Natural killer cell treated with Interleukin-12 subunit alpha and Interleukin-12 subunit beta and Interleukin-15 and Interleukin-18, amount 100 ng/mL, for 72 hours (primary cell): ENCODE results near the gene ADAMTS14. TPM values are rescaled to one million over a fixed set of nuclear protein-coding genes. Genes with fewer than 3 reads are reported as not detected.

Source experiments
- ATAC-seq, 2 donors: fragments of 150-1000 bp; cut with Tn5 transposase in 1 of 2; sonication (Bioruptor Pico), chemical (Tn5 transposase) in 1 of 2; 2 replicates each; pipeline ENCODE4 v1.10.0; 2021
- DNase-seq: peaks from one replicate; pipeline ENCODE4 v3.0.0; 2022; ENCODE audit warnings: low spot score
- H3K27ac Mint-ChIP-seq, 2 donors: 1 replicate in 1 of 2; 2 replicates in 1 of 2; pipeline ENCODE4 v1.8.0; 2022; ENCODE audit warnings: mixed read lengths in 2 of 2, mild to moderate bottlenecking in 1 of 2, moderate library complexity in 1 of 2
- H3K27me3 Mint-ChIP-seq, 2 donors: 1 replicate in 1 of 2; 2 replicates in 1 of 2; pipeline ENCODE4 v1.8.0; 2022; ENCODE audit warnings: mixed read lengths in 2 of 2
- H3K36me3 Mint-ChIP-seq: one replicate; pipeline ENCODE4 v1.8.0; 2022; ENCODE audit warnings: mixed read lengths
- H3K4me1 Mint-ChIP-seq, 2 donors: 1 replicate in 1 of 2; 2 replicates in 1 of 2; pipeline ENCODE4 v1.8.0; 2022; ENCODE audit warnings: low read depth in 2 of 2, mixed read lengths in 2 of 2, mild to moderate bottlenecking in 1 of 2
- H3K4me3 Mint-ChIP-seq: one replicate; pipeline ENCODE4 v1.8.0; 2022; ENCODE audit warnings: mixed read lengths
- H3K9me3 Mint-ChIP-seq: 2 replicates; pipeline ENCODE4 v1.8.0; 2022; ENCODE audit warnings: mixed read lengths
- total RNA-seq, 2 donors: library from RNA; stranded (reverse); gene quantifications; one replicate each; pipeline ENCODE4 v1.2.3, GENCODE V29; 2022

ADAMTS14 gene
- total RNA-seq, 2 donors from 2014 or later, result 0.07 to 0.61 TPM

DNA sequence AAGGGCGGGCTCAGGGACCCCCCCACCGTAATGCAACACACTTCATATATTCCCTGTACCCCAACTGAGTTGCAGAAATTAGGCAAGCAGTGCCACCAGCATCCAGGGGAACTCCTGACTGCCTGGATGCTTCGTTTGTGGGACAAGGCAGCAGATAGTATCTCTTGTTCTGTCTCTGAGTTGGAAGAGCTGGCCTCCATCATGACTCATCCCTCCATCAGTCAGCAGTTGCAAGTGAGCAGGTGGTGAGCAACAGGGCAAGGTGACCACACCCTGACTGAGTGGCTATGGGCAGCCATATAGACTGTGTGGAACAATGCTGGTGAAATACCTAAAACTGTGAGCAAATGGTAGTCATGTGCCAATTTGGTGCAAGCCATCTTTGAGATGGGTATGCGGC lies 22.8 kb upstream of the ADAMTS14 start:
- DNase-seq (no peak), ATAC-seq (peak; percentile 59 to 73)
- Mint-ChIP-seq H3K36me3 (no peaks in the 10 kb centered on the region), H3K27me3 (no peaks in the 10 kb centered on the region), H3K9me3 (peaks cover 2% of the 10 kb centered on the region), H3K27ac (no peak overlapping the region), H3K4me1 (peaks cover 0 to 3% of the 10 kb centered on the region in 2 donors), H3K4me3 (no peak overlapping the region)

- DNase-seq (no peak), ATAC-seq (no peak)
- no peaks in the 10 kb centered on the region for H3K36me3 Mint-ChIP-seq
- peaks cover 2% of the 10 kb centered on the region for H3K9me3 Mint-ChIP-seq
- H3K27me3 Mint-ChIP-seq, result no peaks in the 10 kb centered on the region
- peaks cover 0 to 3% of the 10 kb centered on the region in 2 donors for H3K4me1 Mint-ChIP-seq
- no peak overlapping the region for H3K4me3 Mint-ChIP-seq
- no peak overlapping the region for H3K27ac Mint-ChIP-seq
Observed at GRCh38 chr10:70650104-70650503, 22.2 kb upstream of the ADAMTS14 start.

DNA sequence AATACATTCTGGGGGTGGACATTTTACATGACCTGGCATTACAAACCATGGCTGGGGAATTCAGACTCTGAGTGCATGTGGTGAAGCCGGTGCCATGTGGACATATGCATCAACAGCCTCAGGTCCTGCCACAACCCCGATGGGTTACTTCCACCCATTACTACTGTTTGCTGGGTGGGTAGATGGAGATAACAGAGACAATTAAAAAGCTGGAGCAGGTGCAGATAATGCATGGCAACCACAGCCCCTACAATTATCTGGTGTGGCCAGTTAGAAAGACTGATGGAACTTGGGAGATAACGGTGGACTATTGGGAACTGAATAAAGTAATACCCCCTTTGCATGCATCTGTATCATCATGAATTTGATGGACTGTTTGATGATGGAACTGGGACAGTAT lies 21.6 kb upstream of the ADAMTS14 start:
- Mint-ChIP-seq H3K27ac (no peak overlapping the region), H3K4me3 (no peak overlapping the region), H3K27me3 (no peaks in the 10 kb centered on the region), H3K9me3 (peaks cover 2% of the 10 kb centered on the region), H3K36me3 (no peaks in the 10 kb centered on the region), H3K4me1 (peaks cover 0 to 3% of the 10 kb centered on the region in 2 donors)
- ATAC-seq (no peak), DNase-seq (no peak)

DNA sequence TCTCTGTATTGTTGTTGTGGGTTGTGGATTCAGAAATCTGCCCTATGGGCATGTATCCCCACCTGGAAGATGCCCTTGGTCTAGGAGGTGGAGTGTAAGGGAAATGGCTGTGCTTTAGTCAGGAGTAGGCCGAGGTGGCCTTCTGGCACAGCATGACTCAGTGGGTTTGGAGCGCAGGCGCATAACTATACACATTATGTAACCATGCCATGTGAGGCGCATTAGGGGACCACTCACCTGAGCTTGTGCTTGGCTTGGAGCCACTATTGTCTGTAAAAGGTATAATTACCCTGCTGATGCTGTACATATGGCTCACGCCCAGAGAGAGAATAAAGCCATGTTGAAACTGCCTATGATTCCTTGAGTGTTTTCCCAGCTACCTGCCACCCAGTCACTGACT lies 20.6 kb upstream of the ADAMTS14 start:
- H3K9me3 Mint-ChIP-seq, result peaks cover 2% of the 10 kb centered on the region
- H3K27me3 Mint-ChIP-seq, result no peaks in the 10 kb centered on the region
- H3K4me1 Mint-ChIP-seq, result peaks cover 7 to 8% of the 10 kb centered on the region in 2 donors
- H3K27ac Mint-ChIP-seq, result no peak overlapping the region
- DNase-seq (no peak), ATAC-seq (no peak)
- no peak overlapping the region for H3K4me3 Mint-ChIP-seq
- H3K36me3 Mint-ChIP-seq, result no peaks in the 10 kb centered on the region

DNA sequence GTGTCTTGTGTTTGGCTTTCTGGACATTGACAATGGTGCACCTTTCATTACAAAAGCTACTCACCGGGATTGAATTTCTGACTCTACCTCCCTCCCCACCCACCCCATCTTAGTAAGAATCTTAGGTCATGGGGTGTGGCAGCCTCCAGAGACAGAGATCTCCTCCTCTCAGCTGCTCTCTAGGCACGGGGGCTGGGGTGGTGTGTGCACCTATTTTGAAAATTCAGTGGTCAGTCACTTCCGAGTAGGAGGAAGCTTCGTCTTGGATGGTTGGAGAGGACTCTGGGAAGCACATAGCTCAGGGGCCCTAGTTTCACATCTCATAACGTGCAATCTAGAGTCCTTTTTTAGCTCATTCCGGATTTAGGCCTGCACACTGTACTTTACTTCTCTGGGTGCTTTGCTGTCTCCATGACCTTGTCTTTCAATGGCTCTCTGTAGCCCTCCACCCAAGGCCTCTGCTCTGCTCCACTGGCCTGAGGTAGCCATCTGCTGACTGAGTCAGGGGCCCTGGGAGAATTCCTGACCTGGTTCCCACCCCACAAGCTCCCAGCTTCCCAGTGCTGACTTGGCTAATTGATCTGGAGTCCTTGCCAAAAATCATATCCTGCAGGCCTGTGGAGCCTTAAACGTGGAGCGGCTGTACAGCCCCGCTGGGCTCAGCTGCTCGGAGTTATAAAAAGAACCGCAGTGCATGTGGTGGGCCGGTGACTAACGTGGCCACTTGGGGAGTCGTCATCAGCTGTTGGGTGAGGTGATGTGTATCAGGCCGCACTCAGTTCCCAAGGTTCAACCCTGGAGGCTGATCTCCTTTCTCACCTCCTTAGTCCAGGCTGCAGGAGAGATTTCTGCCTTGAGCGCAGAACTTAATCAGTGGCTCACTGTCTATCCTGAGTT lies 19.3 kb upstream of the ADAMTS14 start:
- ATAC-seq, result no peak
- no peak overlapping the region for H3K27ac Mint-ChIP-seq
- DNase-seq, result no peak
- H3K4me3 Mint-ChIP-seq, result no peak overlapping the region
- H3K4me1 Mint-ChIP-seq, result peaks cover 10% of the 10 kb centered on the region in 2 donors
- H3K9me3 Mint-ChIP-seq, result peaks cover 2% of the 10 kb centered on the region
- H3K36me3 Mint-ChIP-seq, result no peaks in the 10 kb centered on the region
- H3K27me3 Mint-ChIP-seq, result no peaks in the 10 kb centered on the region

GRCh38 chr10:70655316-70655715 lies 17.0 kb upstream of the ADAMTS14 start:
- Mint-ChIP-seq H3K27me3 (no peaks in the 10 kb centered on the region), H3K4me1 (peaks cover 10% of the 10 kb centered on the region in 2 donors), H3K27ac (no peak overlapping the region), H3K36me3 (no peaks in the 10 kb centered on the region), H3K9me3 (no peaks in the 10 kb centered on the region), H3K4me3 (no peak overlapping the region)
- ATAC-seq (no peak), DNase-seq (no peak)

DNA sequence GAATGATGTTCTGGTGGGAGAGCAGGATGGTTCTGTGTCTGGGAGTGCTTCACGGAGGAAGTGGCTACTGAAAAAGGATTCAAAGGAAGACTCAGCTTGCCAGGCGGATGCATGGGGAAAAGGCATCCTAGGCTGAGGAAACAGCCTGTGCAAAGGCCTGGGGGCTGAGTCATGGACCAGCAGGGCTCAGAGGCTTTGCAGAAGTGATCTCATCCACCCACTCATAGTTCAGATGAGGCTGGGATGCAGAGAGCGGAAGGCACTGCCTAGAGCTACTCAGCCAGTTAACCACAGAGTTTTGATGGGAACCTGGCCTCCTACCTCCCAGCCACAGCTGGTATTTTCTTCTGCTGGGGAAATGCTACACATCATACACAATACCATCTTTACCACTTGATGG lies 15.8 kb upstream of the ADAMTS14 start:
- H3K4me1 Mint-ChIP-seq, result peaks cover 10% of the 10 kb centered on the region in 2 donors
- no peaks in the 10 kb centered on the region for H3K36me3 Mint-ChIP-seq
- no peaks in the 10 kb centered on the region for H3K9me3 Mint-ChIP-seq
- DNase-seq (no peak), ATAC-seq (peak; percentile 73 to 83)
- H3K4me3 Mint-ChIP-seq, result peak overlapping the region; percentile 17
- H3K27me3 Mint-ChIP-seq, result peaks cover 0 to 3% of the 10 kb centered on the region in 2 donors
- peak overlapping the region; percentile 17 to 50 for H3K27ac Mint-ChIP-seq

- Mint-ChIP-seq H3K27ac (peak overlapping the region in 1 of 2 donors; percentile 50), H3K9me3 (no peaks in the 10 kb centered on the region), H3K4me3 (peak overlapping the region; percentile 17), H3K36me3 (no peaks in the 10 kb centered on the region), H3K4me1 (peaks cover 10% of the 10 kb centered on the region in 2 donors), H3K27me3 (peaks cover 0 to 3% of the 10 kb centered on the region in 2 donors)
- DNase-seq (no peak), ATAC-seq (no peak)
Observed at GRCh38 chr10:70657041-70657440, 15.3 kb upstream of the ADAMTS14 start.

DNA sequence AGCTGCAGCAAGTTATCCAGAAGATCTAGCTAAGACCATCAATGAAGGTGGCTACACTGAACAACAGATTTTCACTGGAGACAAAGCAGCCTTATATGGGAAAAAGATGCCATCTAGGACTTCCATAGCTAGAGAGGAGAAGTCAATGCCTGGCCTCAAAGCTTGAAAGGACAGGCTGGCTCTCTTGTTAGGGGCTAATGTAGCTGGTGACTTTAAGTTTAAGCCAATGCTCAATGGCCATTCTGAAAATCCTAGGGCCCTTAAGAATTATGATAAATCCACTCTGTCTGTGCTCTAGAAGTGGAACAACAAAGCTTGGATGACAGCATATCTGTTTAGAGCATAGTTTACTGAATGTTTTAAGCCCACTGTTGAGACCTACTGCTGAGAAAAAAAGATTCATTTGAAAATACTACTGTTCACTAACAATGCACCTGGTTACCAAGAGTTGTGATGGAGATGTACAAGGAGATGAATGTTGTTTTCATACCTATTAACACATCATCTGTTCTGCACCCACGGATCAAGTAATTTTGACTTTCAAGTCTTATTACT lies 13.6 kb upstream of the ADAMTS14 start:
- Mint-ChIP-seq H3K9me3 (no peaks in the 10 kb centered on the region), H3K4me1 (peaks cover 10% of the 10 kb centered on the region in 2 donors), H3K27me3 (peaks cover 0 to 3% of the 10 kb centered on the region in 2 donors), H3K36me3 (no peaks in the 10 kb centered on the region), H3K27ac (no peak overlapping the region), H3K4me3 (no peak overlapping the region)
- DNase-seq, result no peak
- no peak for ATAC-seq

DNA sequence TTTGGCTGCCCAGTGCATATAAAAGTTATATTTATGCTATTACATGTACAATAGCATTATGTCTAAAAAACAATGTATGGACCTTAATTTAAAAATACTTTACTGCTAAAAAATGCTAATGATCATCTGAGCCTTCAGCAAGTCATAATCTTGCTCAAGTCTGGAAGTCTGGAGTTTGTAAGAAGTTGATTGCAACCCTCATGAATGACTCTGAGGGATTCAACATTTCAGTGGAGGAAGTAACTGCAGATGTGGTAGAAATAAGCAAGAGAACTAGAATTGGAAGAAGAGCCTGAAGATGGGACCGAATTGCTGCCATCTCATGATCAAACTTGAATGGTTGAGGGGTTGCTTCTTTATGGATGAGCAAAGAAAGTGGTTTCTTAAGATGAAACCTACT lies 13.0 kb upstream of the ADAMTS14 start:
- Mint-ChIP-seq H3K27me3 (peaks cover 0 to 3% of the 10 kb centered on the region in 2 donors), H3K9me3 (no peaks in the 10 kb centered on the region), H3K27ac (no peak overlapping the region), H3K4me3 (no peak overlapping the region), H3K4me1 (peaks cover 10 to 12% of the 10 kb centered on the region in 2 donors), H3K36me3 (no peaks in the 10 kb centered on the region)
- ATAC-seq, result no peak
- DNase-seq, result no peak

DNA sequence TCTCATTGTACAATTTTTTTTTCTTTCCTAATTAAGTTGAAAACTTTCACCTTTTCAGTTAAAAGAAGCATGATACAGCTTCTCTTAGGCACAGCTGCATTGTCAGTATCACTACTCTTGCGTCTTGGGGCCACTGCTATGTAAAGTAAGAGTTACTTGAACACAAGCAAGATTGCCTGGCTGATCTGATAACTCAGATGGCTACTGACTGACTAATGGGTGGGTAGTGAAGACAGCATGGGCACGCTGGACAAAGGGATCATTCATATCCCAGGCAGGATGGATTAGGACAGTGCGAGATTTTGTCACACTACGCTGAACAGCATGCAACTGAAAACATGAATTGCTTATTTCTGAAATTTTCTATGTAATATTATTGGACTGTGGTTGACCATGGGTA lies 11.6 kb upstream of the ADAMTS14 start:
- Mint-ChIP-seq H3K27ac (no peak overlapping the region), H3K36me3 (no peaks in the 10 kb centered on the region), H3K4me1 (peaks cover 10 to 13% of the 10 kb centered on the region in 2 donors), H3K4me3 (no peak overlapping the region), H3K9me3 (no peaks in the 10 kb centered on the region), H3K27me3 (peaks cover 0 to 3% of the 10 kb centered on the region in 2 donors)
- ATAC-seq, result no peak
- no peak for DNase-seq

DNA sequence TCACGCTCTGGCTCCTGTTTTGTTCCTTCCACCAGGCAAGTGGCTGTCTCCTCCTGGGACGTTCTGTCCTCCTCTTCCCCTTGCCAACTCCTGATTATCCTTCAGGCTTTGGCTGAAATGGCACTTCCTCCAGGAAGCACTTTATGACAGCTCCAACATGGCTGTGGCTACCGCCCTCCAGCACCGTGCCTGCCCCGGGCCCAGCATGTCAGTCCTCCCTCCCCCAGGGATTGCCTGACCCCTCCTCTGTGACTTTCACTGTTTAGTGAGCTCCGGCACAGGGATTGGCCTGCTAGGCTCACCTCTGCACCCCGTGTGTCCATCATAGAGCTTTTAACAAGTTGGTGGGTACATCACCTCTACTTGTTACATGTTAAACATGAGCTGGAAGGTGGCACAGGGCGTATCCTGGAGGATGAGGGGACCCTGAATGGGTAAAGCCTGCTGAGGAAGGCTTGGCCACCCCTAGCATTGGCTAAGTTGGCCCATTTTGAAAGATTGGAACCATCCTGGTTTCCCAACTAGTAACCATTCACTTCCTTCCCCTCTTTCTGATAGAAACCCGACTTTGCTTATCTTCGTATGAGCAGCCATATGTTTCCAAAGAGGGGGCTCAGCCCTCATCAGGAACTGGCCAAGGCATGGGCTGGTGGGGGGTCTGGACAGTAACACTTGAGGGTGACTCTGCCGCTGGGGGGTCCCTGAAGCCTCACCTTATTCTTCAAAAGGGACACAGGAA lies 10.5 kb upstream of the ADAMTS14 start:
- ATAC-seq (no peak), DNase-seq (no peak)
- H3K9me3 Mint-ChIP-seq, result no peaks in the 10 kb centered on the region
- no peaks in the 10 kb centered on the region for H3K36me3 Mint-ChIP-seq
- no peak overlapping the region for H3K4me3 Mint-ChIP-seq
- H3K27me3 Mint-ChIP-seq, result peaks cover 0 to 3% of the 10 kb centered on the region in 2 donors
- peaks cover 4 to 7% of the 10 kb centered on the region in 2 donors for H3K4me1 Mint-ChIP-seq
- no peak overlapping the region for H3K27ac Mint-ChIP-seq

DNA sequence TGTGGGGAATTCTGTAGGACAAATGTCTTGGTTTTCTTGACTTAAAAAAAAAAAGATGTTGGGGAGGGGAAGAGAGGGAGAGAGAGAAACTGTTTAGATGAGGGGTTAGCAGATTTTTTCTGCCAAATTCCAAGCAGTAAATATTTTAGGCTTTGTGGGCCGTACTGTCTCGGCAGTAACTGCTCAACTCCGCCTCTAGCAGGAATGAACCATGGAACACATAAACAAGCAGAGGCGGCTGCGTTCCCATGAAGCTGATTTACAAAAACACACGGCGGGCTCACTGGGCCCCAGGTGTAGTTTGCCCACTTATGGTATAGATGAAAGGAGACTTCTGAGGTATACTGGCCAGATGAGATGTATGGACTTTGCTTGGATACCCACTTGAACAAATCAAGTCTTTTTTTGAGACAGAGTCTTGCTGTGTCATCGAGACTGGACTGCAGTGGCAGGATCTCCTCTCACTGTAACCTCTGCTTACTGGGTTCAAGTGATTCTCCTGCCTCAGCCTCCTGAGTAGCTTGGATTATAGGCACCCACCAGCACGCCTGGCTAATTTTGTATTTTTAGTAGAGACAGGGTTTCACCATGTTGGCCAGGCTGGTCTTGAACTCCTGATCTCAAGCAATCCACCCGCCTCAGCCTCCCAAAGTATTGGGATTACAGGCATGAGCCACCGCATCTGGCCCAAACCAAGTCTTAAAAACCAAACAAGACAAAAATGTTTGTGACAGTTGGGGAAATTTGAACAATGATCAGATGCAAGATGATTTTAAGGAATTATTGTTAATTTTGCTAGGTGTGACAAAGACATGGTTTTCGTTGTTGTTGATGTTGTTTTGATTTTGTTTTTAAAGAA lies 9.7 kb upstream of the ADAMTS14 start:
- no peak for DNase-seq
- no peak overlapping the region for H3K4me3 Mint-ChIP-seq
- ATAC-seq, result no peak
- no peak overlapping the region for H3K27ac Mint-ChIP-seq
- peaks cover 0 to 3% of the 10 kb centered on the region in 2 donors for H3K27me3 Mint-ChIP-seq
- H3K36me3 Mint-ChIP-seq, result no peaks in the 10 kb centered on the region
- H3K4me1 Mint-ChIP-seq, result peaks cover 10 to 12% of the 10 kb centered on the region in 2 donors
- no peaks in the 10 kb centered on the region for H3K9me3 Mint-ChIP-seq
